HG03378 (cell line): ENCODE data around the gene SETSIP.
"Not testable (repeated sequence)": the region's sequence is repeated elsewhere in the genome, so short reads cannot be mapped to it uniquely, and the experiment has no call there.

ENCODE experiments used
- ATAC-seq: cut with Tn5 transposase; IDR thresholded peaks from one replicate; pipeline ENCODE4 v1.9.1; 2021; ENCODE audit warnings: mild to moderate bottlenecking, moderate library complexity; ENCODE audit not compliant: unreplicated experiment

Gene SETSIP

GRCh38 chr1:92075311-92075710, at the start of gene SETSIP:
Gene SETSIP (minus strand): TSS chr1:92075411. CDS start chr1:92075411, 0 bp downstream.
- ATAC-seq = no peak

- no peak for ATAC-seq
Measured at GRCh38 chr1:92123868-92124267, 48.7 kb upstream of the SETSIP start.

GRCh38 chr1:92118826-92119225, 43.6 kb upstream of the SETSIP start:
- no peak for ATAC-seq

- no peak for ATAC-seq
Measured at GRCh38 chr1:92117526-92117925, 42.3 kb upstream of the SETSIP start.

- no peak for ATAC-seq
Measured at GRCh38 chr1:92108631-92109030, 33.4 kb upstream of the SETSIP start.

GRCh38 chr1:92105546-92106081, 30.4 kb upstream of the SETSIP start:
- ATAC-seq = no peak

- ATAC-seq = no peak
Measured at GRCh38 chr1:92096317-92096716, 21.1 kb upstream of the SETSIP start.

- no peak for ATAC-seq
Measured at GRCh38 chr1:92095874-92096273, 20.7 kb upstream of the SETSIP start.

GRCh38 chr1:92094595-92094994, 19.4 kb upstream of the SETSIP start:
- no peak for ATAC-seq

GRCh38 chr1:92094090-92094489, 18.9 kb upstream of the SETSIP start:
- no peak for ATAC-seq

GRCh38 chr1:92091625-92092024, 16.4 kb upstream of the SETSIP start:
- ATAC-seq = no peak

- no peak for ATAC-seq
Measured at GRCh38 chr1:92087542-92087941, 12.3 kb upstream of the SETSIP start.

GRCh38 chr1:92085727-92086126, 10.5 kb upstream of the SETSIP start:
- no peak for ATAC-seq

GRCh38 chr1:92084651-92085050, 9.4 kb upstream of the SETSIP start:
- no peak for ATAC-seq

- no peak for ATAC-seq
Measured at GRCh38 chr1:92081031-92081430, 5.8 kb upstream of the SETSIP start.

- peak; percentile 96 for ATAC-seq
Measured at GRCh38 chr1:92080128-92080985, 5.1 kb upstream of the SETSIP start, which contains the start of gene BTBD8. Gene BTBD8 (plus strand): TSS chr1:92080345. CDS start chr1:92080572, 227 bp downstream.

GRCh38 chr1:92079441-92079840, 4.2 kb upstream of the SETSIP start:
- ATAC-seq = no peak

GRCh38 chr1:92078077-92078476, 2.9 kb upstream of the SETSIP start:
- ATAC-seq = not testable (repeated sequence)

- ATAC-seq = no peak
Measured at GRCh38 chr1:92076363-92076762, 1.2 kb upstream of the SETSIP start.

GRCh38 chr1:92074446-92074845, 765 bp downstream of the SETSIP start:
- ATAC-seq = not testable (repeated sequence)

- ATAC-seq = no peak
Measured at GRCh38 chr1:92070892-92071291, 4.3 kb downstream of the SETSIP start.

GRCh38 chr1:92066321-92066720, 8.9 kb downstream of the SETSIP start:
- no peak for ATAC-seq
